ENCODE measurements around the gene MRTFA.
A peak's percentile ranks its signal among the peaks of the same experiment; 100 is the strongest.
"Not testable (repeated sequence)": the region's sequence is repeated elsewhere in the genome, so short reads cannot be mapped to it uniquely, and the experiment has no call there.

Gene MRTFA

DNA sequence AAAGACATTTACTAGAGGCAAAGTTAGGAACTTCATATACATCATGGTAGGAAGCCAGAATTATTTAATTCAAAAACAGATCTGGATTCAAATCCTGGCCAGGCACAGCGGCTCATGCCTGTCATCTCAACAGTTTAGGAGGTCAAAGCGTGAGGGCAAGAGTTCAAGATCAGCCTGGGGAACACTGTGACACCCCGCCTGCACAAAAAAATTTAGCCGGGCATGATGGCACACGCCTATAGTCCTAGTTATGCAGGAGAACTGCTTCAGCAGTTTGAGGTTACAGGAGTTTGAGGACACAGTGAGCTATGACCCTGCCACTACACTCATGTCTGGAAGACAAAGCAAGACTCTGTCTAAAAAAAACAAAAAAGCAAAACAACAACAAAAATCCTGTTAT, 8.9 kb downstream of the MRTFA start:
- no peak for DNase-seq (ENCODE audit: low read depth)

GRCh38 chr22:40626851-40627250, 9.7 kb downstream of the MRTFA start:
- DNase-seq (ENCODE audit: low read depth), result no peak

DNA sequence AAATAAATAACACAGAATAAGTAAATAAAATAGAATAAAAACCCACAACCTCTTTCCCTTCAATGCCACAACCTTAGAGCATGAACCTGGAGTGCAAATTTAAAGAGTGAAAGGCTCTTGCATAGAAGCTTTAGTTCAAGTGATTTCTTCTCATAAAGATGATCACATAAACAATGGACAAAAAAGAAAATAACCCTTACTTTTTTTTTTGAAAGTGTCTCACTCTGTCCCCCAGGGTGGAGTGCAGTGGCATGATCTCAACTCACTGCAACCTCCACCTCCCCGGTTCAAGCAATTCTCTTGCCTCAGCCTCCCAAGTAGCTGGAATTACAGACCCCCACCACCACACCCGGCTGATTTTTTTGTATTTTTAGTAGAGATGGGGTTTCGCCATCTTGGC, 10.7 kb downstream of the MRTFA start:
- not testable (repeated sequence) for DNase-seq (ENCODE audit: low read depth)

- DNase-seq (ENCODE audit: low read depth), result not testable (repeated sequence)
Observed at GRCh38 chr22:40625281-40625680, 11.2 kb downstream of the MRTFA start.

GRCh38 chr22:40624770-40625169, 11.7 kb downstream of the MRTFA start:
- DNase-seq (ENCODE audit: low read depth), result no peak

GRCh38 chr22:40621309-40622151, 15.0 kb downstream of the MRTFA start:
- DNase-seq (ENCODE audit: low read depth), result no peak

DNA sequence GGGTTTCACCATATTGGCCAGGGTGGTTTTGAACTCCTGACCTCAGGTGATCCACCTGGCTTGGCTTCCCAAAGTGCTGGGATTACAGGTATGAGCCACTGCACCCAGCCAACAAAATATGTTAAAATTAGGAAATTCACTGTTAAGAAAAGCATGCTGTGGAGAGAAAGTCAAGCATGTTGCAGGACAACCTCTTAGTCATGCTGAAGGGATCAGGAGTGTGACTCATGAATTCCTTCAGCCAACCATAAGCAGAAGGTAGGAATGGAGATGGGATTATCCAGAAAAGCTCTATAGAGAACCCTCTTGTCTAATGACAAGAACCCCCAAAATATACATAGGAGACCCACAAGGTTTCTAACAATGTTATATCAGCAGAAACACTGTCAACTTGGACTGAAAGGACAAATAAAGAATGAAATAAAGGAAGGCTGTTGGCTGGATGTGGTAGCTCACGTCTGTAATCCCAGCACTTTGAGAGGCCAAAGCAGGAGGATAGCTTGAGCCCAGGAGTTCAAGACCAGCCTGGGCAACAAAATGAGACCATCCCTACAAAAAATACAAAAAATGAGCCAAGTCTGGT, 16.0 kb downstream of the MRTFA start:
- DNase-seq (ENCODE audit: low read depth), result peak; percentile 78

GRCh38 chr22:40618400-40618799, 18.1 kb downstream of the MRTFA start:
- DNase-seq (ENCODE audit: low read depth), result no peak

- DNase-seq (ENCODE audit: low read depth), result no peak
Observed at GRCh38 chr22:40616578-40616977, 19.9 kb downstream of the MRTFA start.

GRCh38 chr22:40613067-40613466, 23.5 kb downstream of the MRTFA start:
- DNase-seq (ENCODE audit: low read depth), result no peak

DNA sequence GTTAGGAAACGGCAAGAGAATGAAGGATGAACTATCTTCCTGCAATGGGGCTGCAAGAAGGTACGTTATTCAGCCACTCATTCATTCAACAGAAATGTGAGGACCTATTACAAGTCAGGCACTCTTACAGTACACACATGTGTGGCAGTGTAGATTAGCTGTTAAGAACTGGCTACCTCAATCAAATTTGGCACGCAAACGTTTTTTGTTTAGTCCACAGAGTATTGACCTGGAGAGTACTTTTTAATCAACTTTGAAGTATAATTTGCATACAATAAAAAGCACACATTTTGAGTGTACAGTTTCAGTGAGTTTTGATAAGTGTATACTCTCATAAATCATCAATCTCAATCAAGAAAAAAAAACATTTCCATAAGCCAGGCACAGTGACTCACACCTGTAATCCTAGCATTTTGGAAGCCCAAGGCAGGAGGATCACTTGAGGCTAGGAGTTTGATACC, 24.2 kb downstream of the MRTFA start:
- DNase-seq (ENCODE audit: low read depth), result no peak

DNA sequence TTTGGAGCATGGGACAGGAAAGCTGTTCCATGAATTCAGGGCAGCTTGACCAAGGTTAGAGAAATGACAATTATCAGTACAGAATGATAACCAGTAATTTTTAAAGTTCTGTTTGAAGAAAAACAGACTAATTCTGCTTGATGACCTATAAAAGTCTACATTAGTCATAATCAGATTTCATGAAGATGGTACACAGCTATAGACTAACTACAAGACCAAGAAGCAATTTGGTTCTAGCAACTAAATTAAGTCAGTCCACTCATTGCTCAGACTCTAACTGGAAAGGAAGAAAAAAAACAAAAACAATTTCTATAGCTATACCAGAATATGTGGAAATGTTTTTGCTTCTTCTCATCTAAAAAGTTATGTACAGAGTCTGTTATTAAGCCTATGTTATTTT, 24.9 kb downstream of the MRTFA start:
- DNase-seq (ENCODE audit: low read depth), result no peak

DNA sequence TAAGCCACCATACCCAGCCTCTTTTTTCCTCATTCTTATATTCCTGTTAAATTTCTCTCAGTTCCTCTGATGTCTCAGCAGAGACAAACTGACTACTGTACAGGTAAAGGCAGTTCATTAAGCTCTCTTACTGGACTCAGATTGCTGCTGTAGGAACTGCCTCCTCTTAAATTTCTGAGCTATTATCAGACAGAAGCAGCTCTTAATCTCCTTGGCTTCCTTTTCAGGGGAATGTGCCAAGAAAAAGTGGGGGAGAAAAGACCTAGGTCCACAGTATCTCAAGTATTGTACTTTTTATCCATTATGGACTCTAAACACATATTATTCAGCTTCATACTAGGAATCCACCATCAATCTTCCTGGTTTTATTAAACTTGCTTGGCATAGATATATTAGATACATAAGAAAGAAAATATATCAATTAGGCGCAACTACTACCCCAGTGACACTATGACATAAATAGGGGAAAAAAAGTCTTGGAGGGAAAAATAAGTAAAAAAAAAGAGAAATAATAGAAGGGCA, 26.1 kb downstream of the MRTFA start:
- DNase-seq (ENCODE audit: low read depth), result peak; percentile 85

DNA sequence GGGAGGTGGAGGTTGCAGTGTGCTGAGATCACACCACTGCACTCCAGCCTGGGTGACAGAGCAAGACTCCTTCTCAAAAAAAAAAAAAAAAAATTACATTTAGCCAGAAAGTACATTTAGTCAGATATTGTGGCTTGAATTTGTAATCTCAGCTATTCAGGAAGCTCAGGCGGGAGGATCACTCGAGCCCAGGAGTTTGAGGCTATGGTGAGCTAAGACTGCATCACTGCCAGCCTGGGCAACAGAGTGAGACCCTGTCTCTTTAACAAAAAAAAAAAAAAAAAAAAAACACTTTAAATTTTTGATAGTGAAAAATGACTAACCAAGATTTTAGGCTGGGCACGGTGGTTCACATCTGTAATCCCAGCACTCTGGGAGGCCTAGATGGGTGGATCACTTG, 27.3 kb downstream of the MRTFA start:
- peak; percentile 68 for DNase-seq (ENCODE audit: low read depth)

DNA sequence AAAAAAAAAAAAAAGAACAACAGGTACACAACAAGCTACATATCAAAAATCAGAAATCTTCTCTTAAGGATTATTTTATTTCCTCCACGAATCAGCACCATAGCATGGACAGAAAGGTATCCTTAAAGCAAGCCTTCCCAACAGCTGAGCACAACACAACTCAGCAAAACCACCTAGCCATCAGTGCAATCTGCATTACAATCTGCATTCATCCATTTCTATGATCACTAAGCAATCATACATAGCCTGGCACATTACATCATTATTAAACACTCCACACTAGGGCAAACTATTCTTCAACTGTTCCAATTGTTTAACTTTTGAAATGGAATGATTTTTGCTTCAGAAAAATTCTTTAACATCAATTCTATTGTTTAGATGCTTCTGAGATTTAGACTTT, 29.0 kb downstream of the MRTFA start:
- no peak for DNase-seq (ENCODE audit: low read depth)

DNA sequence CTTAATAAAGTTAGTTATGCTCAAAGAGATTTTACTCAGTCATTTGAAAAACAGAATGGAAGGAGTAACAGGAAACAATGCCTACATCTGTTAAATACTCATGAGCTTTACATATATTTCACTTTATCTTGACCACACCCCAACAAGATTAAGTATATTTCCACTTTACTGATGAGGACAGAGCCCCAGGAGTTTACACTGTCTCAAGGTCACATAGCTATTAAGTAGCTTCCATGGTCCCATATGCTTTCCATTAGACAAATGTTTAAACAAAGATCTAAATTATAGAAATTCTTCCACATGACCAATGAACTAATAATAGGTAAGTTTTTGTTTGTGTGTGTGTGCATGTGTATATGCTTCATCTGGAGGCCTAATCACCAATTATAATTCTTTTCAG, 30.2 kb downstream of the MRTFA start:
- no peak for DNase-seq (ENCODE audit: low read depth)

DNA sequence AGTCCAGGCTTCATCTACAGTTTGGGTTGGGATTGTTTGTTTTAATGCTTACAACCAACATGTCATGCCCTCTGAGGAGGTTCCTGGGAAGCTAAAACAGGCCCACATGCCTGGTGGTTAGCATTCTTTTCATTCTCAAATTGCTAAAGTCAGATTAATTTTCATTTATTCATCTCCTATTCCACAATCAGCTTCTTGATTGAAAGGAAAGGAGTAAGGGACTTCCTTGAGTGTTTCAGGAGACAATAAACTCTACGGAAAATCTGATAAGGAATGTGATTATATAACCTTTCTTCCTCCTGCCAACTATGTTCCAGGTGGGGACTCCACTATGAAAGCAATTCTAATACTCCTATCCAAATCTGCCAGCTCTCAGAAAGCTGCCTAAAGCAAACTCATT, 30.8 kb downstream of the MRTFA start:
- peak; percentile 59 for DNase-seq (ENCODE audit: low read depth)

DNA sequence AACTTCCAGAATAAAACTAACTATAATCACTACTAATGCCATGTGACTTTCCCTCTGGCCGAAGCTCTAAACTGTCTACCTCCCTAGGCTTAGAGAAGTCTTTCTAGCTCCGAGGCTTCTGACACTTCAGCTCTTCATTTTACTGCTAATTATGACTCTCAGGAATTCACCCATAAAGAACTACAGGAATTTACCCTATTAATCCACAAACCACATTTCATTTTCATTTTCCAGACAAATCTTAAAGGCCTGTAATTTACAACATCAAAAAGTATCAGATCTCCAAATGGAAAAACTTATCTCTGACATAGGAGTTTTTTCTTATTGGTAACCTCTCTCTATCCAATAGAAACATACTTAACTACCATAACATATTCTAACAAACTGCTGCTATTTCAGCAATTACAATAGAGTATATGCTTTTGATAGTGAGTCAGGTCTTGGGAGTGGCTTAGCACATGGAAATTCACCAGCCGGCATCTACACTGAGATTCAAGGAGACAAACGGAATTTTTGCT, 33.4 kb downstream of the MRTFA start:
- peak; percentile 73 for DNase-seq (ENCODE audit: low read depth)

- DNase-seq (ENCODE audit: low read depth), result no peak
Observed at GRCh38 chr22:40602231-40602630, 34.3 kb downstream of the MRTFA start.

DNA sequence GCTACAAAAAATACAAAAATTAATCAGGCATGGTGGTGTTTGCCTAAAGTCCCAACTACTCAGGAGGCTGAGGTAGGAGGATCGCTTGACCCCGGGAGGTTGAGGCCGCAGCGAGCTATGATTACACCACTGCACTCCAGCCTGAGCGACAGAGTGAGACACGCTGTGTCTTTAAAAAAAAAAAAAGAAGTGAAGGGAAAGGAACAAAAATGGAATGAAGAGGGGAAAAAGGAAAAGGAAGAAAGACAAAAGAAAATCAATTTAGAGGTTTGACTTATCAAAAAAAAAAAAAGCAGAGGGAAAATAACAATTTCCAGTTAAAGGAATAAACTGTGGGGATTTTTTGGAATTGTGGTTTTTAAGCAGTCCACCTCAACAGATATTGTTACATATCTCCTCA, 36.8 kb downstream of the MRTFA start:
- DNase-seq (ENCODE audit: low read depth), result no peak

- DNase-seq (ENCODE audit: low read depth), result not testable (repeated sequence)
Observed at GRCh38 chr22:40598712-40599111, 37.8 kb downstream of the MRTFA start.

DNA sequence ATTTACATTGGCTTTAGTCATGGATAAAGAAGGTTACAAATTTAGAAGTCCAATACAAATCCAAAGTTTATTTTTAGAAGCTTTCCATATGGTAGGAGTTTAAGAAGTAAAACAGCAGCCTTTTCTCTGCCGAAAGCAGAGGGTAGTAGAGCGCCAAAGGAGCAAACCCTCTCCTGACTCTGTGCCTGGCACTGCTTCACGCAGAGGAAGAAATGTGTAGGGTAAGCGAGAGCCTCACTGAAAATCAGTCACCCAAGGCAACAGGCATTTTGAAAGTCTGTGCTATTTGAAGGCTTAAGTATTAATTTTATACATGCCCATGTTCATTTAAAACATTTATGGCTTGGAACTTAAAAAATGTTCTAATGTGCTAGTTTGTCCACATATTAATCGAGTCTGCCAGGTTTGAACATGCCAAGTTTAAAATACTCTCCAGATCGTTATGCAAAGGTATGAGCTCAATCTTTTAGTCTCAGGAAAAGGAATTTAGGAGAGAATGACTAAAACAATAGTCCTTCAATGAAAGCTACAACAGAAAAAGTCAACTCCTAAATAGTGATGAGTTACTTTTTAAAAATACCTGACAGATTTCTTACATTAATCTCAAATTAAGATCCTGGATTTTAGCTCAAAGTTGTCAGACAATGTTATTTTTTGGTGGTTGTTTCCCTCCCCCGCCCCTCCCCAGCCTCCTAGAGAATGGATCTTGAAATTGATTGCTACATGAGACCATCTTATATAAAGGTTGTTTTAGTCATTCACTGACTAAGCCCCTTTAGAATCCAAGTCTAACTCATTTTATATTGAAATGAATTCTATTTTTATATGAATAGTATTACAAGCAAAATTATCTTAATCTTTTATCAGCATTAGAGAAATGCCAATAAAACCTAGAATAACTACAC, 38.7 kb downstream of the MRTFA start:
- peak; percentile 53 for DNase-seq (ENCODE audit: low read depth)
